Renal cortical epithelial cell (primary cell): Measurements from ENCODE around the gene TTF2. TPM values are rescaled to one million over a fixed set of nuclear protein-coding genes. Genes with fewer than 3 reads are reported as not detected.
"Not testable (repeated sequence)": the region's sequence is repeated elsewhere in the genome, so short reads cannot be mapped to it uniquely, and the experiment has no call there.

ENCODE experiments used
- DNase-seq: peaks from one replicate; pipeline ENCODE4 v3.0.0-alpha.2; 2011; ENCODE audit warnings: low read depth
- total RNA-seq: library from RNA; depleted of rRNA; stranded (reverse); fragments of >200 nt; gene quantifications from 2 replicates; pipeline ENCODE4 v1.2.3, GENCODE V29; 2014

Gene TTF2
- total RNA-seq, 1 donor from 2014 or later: 17.9 TPM

GRCh38 chr1:117121589-117122329 is 61.6 kb downstream of the TTF2 start, which contains the start of gene TRIM45:
TRIM45 (minus strand) TSS chr1:117121749; CDS start chr1:117121201, 548 bp downstream.
- DNase-seq: peak; percentile 91

GRCh38 chr1:117122330-117123025 is 62.4 kb downstream of the TTF2 start:
- peak; percentile 6 for DNase-seq

- DNase-seq: no peak
These were observed 63.1 kb downstream of the TTF2 start for GRCh38 chr1:117123274-117123673.

- DNase-seq: no peak
These were observed 64.5 kb downstream of the TTF2 start for GRCh38 chr1:117124661-117125060.

DNA sequence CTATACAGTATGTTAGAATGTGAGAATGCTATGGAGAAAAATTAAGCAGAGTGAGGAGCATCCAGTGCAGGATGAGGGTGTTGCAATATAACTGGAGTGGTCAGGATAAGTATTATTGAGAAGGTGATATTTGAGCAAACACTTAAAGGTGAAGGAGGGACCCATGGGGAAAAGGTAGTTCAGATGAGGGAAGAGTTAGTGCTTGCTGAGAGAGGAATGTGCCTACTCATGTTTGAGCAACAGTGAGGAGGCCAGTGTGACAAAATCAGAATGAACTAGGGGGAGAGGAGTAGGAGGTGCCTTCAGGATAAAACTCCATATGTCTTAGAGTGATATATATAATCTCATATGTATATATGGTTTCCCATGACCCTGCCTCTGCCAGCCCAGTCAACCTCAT is 67.7 kb downstream of the TTF2 start:
- DNase-seq: peak; percentile 15

DNA sequence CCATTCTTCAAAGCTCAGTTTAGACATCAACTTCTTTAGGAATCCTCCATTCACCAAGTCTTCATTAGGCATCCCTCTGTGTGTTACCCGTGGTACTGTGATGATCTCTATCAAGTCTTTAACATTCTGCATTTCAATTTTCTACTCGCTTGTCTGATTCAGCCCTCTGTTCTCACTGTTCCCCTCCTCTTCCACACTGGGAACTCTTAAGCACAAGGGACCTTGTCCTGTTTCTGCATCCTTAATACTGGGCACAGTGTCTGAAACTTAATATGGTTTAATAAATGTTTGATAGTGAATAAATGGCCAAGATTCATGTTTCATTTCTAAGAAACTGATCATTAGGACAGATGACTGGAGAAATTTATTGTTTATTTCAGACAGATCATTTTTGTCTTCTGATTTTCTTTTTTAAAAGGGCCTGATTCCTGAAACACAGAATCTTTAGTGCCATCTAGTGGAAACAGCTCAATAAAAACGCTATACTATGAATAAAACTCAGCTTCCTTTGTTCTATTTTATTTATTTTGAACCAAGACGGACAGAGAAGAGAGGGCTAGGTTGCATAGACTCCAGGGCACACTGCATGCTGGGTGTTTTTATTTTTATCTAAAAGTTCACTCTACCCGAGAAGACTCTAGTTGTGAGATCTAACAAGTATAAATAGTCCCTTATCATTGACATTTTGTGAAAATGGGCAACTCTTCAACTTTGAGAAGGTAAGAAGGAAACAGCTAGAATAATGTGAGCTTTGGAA is 68.4 kb downstream of the TTF2 start:
- peak; percentile 69 for DNase-seq

DNA sequence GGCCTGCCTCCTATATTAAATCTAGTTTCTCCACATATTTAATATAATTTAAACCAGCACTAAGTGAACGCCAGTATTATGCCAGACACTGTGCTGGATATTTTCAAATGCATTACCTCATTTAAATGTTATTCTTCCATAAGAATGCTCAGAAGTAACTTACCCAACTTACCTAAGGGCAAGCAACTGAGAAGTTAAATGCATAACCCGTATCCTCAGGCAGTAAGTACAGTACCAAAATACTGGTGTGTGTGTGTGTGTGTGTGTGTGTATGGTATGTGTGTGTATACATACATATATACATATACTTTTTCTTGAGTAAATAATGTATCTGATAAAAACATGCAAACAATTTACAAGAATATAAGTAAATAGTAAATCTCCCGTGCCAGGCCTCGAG is 70.4 kb downstream of the TTF2 start:
- DNase-seq: no peak

- no peak for DNase-seq
These were observed 75.2 kb downstream of the TTF2 start for GRCh38 chr1:117135329-117135728.

GRCh38 chr1:117136749-117137148 is 76.6 kb downstream of the TTF2 start:
- no peak for DNase-seq

- no peak for DNase-seq
These were observed 77.2 kb downstream of the TTF2 start for GRCh38 chr1:117137281-117137855.

DNA sequence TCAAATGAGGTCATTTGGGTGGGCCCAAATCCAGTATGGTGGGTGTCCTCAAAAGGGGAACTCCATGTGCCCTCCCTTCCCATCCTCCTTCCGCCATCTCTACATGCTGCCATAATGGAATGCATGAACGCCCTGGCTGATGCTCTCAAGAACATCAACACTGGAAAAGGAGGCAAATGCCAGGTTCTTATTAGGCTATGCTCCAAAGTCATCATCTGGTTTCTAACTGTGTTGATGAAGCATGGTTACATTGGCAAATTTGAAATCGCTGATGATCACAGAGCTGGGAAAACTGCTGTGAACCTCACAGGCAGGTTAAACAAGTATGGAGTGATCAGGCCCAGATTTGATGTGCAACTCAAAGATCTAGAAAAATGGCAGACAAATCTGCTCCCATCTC is 78.0 kb downstream of the TTF2 start:
- no peak for DNase-seq

DNA sequence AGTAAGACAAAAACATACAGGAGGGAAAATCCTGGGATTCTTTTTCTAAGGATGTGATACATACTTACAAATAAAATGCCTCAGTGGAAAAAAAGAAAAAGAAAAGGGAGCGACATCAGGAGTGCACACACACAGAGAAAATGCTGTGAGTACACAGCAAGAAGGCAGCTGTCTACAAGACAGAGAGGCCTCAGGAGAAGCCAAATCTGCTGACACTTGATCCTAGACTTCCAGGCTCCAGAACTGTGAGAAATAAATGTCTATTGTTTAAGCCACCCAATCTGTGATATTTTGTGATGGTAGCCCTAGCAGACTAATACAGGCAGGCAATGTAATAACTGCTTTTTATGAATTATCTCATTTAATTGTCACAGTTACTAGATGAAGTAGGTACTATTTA is 78.4 kb downstream of the TTF2 start:
- no peak for DNase-seq

GRCh38 chr1:117142200-117142599 is 82.1 kb downstream of the TTF2 start:
- DNase-seq: no peak

DNA sequence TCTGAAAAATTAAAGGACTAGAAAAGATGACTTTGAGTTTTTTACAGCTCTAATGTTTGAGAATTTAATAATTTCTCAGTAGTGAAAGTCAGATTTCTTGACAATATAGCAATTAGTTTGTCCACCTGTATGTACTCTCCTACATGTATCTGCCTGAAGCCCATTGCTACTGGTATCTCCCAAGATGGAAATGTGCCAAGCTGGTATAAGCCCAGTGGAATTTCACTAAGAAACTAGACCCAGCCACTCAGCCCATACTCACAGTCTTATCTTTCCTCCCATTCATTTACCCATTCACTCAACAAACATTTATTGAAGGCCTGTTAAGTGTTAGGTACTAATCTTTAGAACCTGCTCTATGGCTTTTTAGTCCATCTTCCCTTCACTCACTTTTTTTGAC is 83.0 kb downstream of the TTF2 start:
- DNase-seq: no peak

DNA sequence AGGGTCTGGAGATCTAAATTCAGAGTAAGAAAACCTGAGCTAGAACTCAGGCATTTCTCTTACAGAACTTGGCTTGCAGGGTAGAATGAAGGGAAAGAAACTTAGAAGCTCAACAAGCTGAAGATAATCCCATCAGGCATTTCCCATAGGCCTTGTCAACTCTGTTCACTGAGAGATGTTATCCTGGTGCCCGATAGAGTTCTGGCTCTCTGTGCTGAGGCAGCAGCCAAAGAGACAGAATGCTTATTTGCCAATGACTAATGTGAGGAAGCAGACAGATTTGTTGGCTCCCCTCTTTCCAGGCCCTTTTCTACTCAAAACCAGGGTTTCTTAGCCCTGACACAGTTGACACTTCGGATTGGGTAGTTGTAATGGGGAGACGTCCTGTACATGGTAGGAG is 83.7 kb downstream of the TTF2 start:
- DNase-seq: no peak

- no peak for DNase-seq
These were observed 85.9 kb downstream of the TTF2 start for GRCh38 chr1:117146072-117146471.

GRCh38 chr1:117146575-117147340 is 86.6 kb downstream of the TTF2 start:
- peak; percentile 93 for DNase-seq

DNA sequence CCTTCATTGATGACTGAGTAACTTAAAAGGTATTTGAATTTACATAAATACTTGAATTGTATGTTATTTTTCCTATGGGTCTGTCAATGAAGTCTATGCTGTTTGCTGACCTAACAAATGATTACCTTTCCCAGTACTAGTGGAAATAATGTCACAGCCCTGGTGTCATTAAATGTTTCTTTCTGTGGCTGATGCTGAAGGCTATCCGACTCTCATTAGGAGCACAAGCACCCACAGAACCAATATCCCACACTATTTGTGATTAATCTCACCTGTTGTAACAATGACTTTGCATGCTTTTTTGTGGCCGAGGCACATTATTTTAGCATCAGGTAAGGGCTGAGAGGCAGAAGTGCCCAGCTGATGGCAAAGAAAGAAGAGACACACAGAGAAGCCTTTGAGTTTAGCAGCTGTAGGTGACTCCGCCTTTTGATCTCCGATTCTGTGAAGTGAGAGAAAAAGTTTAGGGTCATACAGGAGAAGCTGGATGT is 87.3 kb downstream of the TTF2 start:
- no peak for DNase-seq

DNA sequence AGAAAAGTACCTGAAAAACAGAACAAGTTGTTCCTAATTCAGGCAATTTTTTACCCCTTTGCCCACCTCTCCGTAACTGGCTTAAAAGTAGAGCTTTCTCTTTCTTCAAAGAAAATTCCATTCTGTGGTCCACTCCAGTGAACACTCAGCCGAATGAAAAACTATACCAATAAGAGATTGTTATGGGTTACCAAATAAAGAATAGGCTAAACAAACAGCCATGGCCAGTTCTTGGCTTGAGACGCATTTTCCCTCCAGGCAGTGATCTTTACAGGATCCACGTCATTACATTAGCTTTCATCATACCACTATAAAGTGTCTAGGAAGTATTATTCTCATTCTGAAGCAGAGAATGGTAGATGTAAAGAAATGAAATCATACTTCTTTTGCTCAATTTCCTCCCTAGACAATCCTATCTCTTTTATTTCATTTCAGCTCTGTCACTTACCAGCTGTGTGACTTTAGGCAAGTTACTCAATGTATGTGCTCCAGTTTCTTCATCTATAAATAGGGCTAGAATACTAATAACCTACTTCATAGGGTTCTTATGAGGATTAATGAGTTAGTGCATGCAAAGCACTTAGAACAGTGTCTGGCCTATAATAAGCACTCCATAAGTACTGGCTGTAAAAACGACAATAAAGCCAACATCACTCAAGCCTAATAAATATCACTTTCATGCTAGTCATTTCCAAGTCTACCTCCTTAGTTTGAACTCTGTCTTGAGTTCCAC is 87.9 kb downstream of the TTF2 start:
- DNase-seq: peak; percentile 75

GRCh38 chr1:117150316-117150715 is 90.2 kb downstream of the TTF2 start:
- no peak for DNase-seq

DNA sequence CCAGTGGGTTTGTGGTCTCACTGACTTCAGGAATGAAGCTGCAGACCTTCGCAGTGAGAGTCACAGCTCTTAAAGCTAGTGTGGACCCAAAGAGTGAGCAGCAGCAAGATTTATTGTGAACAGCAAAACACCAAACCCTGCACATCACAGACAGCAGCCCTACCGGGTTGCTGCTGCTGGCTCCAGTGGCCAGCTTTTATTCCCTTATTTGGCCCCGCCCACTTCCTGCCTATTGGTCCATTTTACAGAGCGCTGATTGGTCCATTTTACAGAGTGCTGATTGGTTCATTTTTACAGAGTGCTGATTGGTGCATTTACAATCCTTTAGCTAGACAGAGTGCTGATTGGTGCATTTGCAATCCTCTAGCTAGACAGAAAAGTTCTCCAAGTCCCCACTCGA is 91.2 kb downstream of the TTF2 start:
- DNase-seq: not testable (repeated sequence)
